Panc1 (cell line): ENCODE measurements around the gene XKR7.

Experiments used
- CTCF ChIP-seq: fragments of 450-650 bp; IDR thresholded peaks from 2 replicates; pipeline ENCODE4 v1.5.1; 2017; ENCODE audit warnings: mild to moderate bottlenecking
- POLR2AphosphoS5 ChIP-seq: IDR thresholded peaks from 2 replicates; pipeline ENCODE4 v1.6.1; 2012; ENCODE audit warnings: mild to moderate bottlenecking, low read depth, low read length, moderate library complexity
- REST ChIP-seq, 2 experiments: IDR thresholded peaks; 2 replicates each; pipeline ENCODE4 v1.6.1; 2011 to 2012; ENCODE audit warnings: low read depth in 2 of 2, control low read depth in 1 of 2, low read length in 1 of 2, mild to moderate bottlenecking in 1 of 2, moderate library complexity in 1 of 2; ENCODE audit not compliant: insufficient read depth in 1 of 2

GRCh38 chr20:31936420-31936819, 31.5 kb upstream of the XKR7 start:
- TF ChIP-seq REST (IDR thresholded peaks at IDR 0.05; ENCODE audit: insufficient read depth in 1 of 2, low read depth in 2 of 2, low read length in 1 of 2) = no peak
- TF ChIP-seq CTCF = no peak
- no peak for TF ChIP-seq POLR2AphosphoS5
